ENCODE data around the gene CNTNAP2. TPM values are rescaled to one million over a fixed set of nuclear protein-coding genes. Genes with fewer than 3 reads are reported as not detected.

CNTNAP2 gene
- total RNA-seq, 1 experiment from 2014 or later = 64.5 TPM

DNA sequence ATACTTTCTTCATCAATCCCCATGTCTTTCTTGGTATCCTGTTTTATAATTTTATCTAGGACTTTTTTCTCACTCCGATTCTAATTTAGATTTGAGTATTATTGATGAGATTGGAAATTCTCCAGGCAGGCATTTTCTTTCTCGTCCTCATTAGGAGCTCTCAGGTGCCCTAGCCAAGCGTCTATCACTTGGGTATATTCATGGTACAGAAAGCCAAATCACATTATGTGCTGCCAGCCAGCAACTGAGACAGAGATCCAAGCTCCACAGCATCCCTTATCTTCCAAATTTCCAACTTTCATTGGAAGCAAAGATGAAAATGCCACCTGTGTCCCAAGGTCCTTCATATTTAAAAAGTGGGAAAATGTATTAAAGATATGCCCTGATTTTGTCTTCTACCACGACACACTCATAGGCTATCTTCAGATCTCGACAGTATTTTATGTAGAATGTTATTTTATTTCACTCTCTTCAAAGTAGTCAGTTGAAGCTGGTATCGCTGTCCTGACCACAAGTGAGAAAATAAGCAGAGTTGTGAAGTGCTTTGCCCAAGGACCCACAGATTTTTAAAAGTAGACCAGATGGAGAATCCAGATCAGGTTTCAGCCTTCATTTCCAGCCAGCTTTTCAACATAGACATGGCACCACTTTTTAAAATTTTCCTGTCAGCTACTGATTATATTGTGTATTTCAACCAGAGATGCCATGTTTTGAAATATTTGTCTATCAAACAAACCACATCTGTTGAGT lies 773.4 kb downstream of the CNTNAP2 start:
- no peak overlapping the region for H2BK5ac ChIP-seq (ENCODE audit: insufficient read length, low read length)
- H2AK5ac ChIP-seq (ENCODE audit: insufficient read length, low read length) = no peak overlapping the region
- H3K79me1 ChIP-seq (ENCODE audit: insufficient read depth, low read depth, low read length, poor library complexity, severe bottlenecking) = no peaks in the 10 kb centered on the region
- no peak overlapping the region for H3K27ac ChIP-seq (ENCODE audit: insufficient read length, low read depth, low read length)
- H4K91ac ChIP-seq (ENCODE audit: insufficient read length, low read depth, low read length) = no peak overlapping the region
- H3K27me3 Mint-ChIP-seq (ENCODE audit: low read depth) = no peaks in the 10 kb centered on the region
- H3K9me3 ChIP-seq (ENCODE audit: control insufficient read depth, low read depth, low read length) = no peaks in the 10 kb centered on the region
- no peaks in the 10 kb centered on the region for H3K27me3 ChIP-seq (ENCODE audit: insufficient read depth, low read length)
- no peak overlapping the region for H3K4me3 Mint-ChIP-seq
- H3K14ac ChIP-seq (ENCODE audit: insufficient read depth, low read length) = no peak overlapping the region
- H3K4ac ChIP-seq (ENCODE audit: low read depth, low read length) = no peak overlapping the region
- no peak overlapping the region for H3K9ac ChIP-seq (ENCODE audit: extremely low read depth, insufficient read length, low read length)
- H3K23me2 ChIP-seq (ENCODE audit: insufficient read length, low read depth, low read length, poor library complexity, severe bottlenecking) = no peaks in the 10 kb centered on the region
- TF ChIP-seq, protein P1, sequence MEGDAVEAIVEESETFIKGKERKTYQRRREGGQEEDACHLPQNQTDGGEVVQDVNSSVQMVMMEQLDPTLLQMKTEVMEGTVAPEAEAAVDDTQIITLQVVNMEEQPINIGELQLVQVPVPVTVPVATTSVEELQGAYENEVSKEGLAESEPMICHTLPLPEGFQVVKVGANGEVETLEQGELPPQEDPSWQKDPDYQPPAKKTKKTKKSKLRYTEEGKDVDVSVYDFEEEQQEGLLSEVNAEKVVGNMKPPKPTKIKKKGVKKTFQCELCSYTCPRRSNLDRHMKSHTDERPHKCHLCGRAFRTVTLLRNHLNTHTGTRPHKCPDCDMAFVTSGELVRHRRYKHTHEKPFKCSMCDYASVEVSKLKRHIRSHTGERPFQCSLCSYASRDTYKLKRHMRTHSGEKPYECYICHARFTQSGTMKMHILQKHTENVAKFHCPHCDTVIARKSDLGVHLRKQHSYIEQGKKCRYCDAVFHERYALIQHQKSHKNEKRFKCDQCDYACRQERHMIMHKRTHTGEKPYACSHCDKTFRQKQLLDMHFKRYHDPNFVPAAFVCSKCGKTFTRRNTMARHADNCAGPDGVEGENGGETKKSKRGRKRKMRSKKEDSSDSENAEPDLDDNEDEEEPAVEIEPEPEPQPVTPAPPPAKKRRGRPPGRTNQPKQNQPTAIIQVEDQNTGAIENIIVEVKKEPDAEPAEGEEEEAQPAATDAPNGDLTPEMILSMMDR (conservative IDR thresholded peaks at IDR 0.05) = no peak
- no peaks in the 10 kb centered on the region for H3K79me2 ChIP-seq (ENCODE audit: insufficient read depth, low read length)
- no CpG with 5 or more reads among the region's 6 CpGs for WGBS (ENCODE audit: extremely low coverage, insufficient read length, low lambda C conversion rate)
- H3K9me3 Mint-ChIP-seq = no peaks in the 10 kb centered on the region
- no peak overlapping the region for H2BK12ac ChIP-seq (ENCODE audit: insufficient read length, low read depth, low read length)
- H3K23ac ChIP-seq (ENCODE audit: insufficient read length, low read depth, low read length) = no peak overlapping the region
- no peaks in the 10 kb centered on the region for H3K36me3 Mint-ChIP-seq (ENCODE audit: insufficient read depth in 1 of 3, low read depth in 3 of 3)
- no peak overlapping the region for H3K27ac Mint-ChIP-seq
- H2BK15ac ChIP-seq (ENCODE audit: low read depth, low read length) = no peak overlapping the region
- H3K18ac ChIP-seq (ENCODE audit: insufficient read length, low read depth, low read length) = no peak overlapping the region
- no peak overlapping the region for H3K4me2 ChIP-seq (ENCODE audit: insufficient read depth, insufficient read length, low read length)
- H3K4me1 Mint-ChIP-seq = peaks cover 0 to 3% of the 10 kb centered on the region in 2 experiments; a peak in 2 of 4 replicates
- DNase-seq = no peak
- H2BK20ac ChIP-seq (ENCODE audit: low read depth, low read length, poor library complexity, severe bottlenecking) = no peak overlapping the region
- H3K4me1 ChIP-seq (ENCODE audit: insufficient read depth, low read length) = no peaks in the 10 kb centered on the region
- no peak overlapping the region for H3K56ac ChIP-seq (ENCODE audit: insufficient read length, low read depth, low read length)
- H3T11ph ChIP-seq (ENCODE audit: low read length) = no peak overlapping the region
- no peak overlapping the region for H4K5ac ChIP-seq (ENCODE audit: insufficient read length, low read depth, low read length)
- no peak overlapping the region for H2AFZ ChIP-seq (ENCODE audit: low read length)
- no peak overlapping the region for H2BK120ac ChIP-seq (ENCODE audit: low read depth, low read length, poor library complexity, severe bottlenecking)
- no peaks in the 10 kb centered on the region for H4K20me1 ChIP-seq (ENCODE audit: control insufficient read depth, insufficient read depth, insufficient read length)
- H4K8ac ChIP-seq (replicated peaks; ENCODE audit: insufficient read length, low read depth, low read length) = no peak overlapping the region
